Measurements from ENCODE around the gene JMJD6. TPM values are rescaled to one million over a fixed set of nuclear protein-coding genes. Genes with fewer than 3 reads are reported as not detected.

The JMJD6 gene
- total RNA-seq, 1 experiment from 2014 or later = 47.6 TPM

DNA sequence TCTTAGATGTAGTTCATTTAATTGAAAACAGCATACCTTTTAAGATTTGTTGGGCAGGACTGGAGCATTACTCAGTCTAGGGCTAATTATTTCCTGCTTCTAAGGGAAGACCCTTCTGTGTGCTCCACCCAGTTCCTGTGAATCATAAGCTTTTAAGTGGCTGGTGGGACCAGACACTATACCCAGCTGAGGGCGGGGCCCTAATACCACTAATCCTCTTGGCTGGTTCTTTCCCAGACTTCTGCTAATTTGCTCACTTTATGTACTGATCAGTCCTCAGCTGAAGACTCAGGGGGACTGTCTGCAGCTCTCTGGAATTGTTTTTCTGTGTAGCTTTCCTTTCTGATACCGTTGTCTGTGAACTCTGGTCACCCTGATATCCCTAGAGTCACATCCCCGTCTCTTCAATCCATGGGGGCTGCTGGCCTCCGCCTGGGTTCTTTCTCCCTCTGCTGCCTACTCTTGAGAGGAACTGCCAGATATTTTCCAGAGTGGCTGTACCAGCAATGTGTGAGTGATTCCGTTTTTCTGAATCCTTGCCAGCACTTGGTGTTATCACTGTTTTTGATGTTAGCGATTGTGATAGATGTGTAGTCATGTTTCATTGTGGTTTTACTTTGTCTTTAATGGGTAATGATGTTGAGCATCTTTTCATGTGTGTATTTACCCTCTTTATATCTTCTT is 46.6 kb upstream of the JMJD6 start:
- no peaks in the 10 kb centered on the region for H4K20me1 ChIP-seq (ENCODE audit: insufficient read depth)
- H3K4me1 ChIP-seq (ENCODE audit: control insufficient read depth in 1 of 2, insufficient read depth in 2 of 2, low read length in 2 of 2) = peaks cover 24 to 32% of the 10 kb centered on the region in 2 experiments
- intact Hi-C loops (cut with micrococcal nuclease) = no loop called here
- ATAC-seq = peak; percentile 98
- H3K79me2 ChIP-seq (ENCODE audit: insufficient read depth, low read length) = no peaks in the 10 kb centered on the region
- RAD21 ChIA-PET (ENCODE audit: low non-redundant PET in 1 of 2, low total read pairs in 2 of 2, uncharacterized antibody in 2 of 2, unreplicated experiment in 2 of 2) = no interaction called here
- DNase-seq (ENCODE audit: low read depth, low spot score) = peak; percentile 89
- no peaks in the 10 kb centered on the region for H3K9me3 ChIP-seq (ENCODE audit: control insufficient read depth in 1 of 2, insufficient read depth in 1 of 2, low read depth in 1 of 2, low read length in 2 of 2)
- CTCF ChIA-PET = interaction anchor here (0.9 to 1.3 kb wide), 3 partner anchors 8 to 297 kb away, joined by 3 to 5 read pairs (median 3); no protein-coding TSS in a partner anchor
- no peaks in the 10 kb centered on the region for H3K27me3 ChIP-seq (ENCODE audit: insufficient read depth, low read length)
- peak overlapping the region; percentile 56 for H3K9ac ChIP-seq (ENCODE audit: low read length)
- H3K36me3 ChIP-seq (ENCODE audit: control insufficient read depth in 1 of 2, insufficient read depth in 2 of 2, low read length in 2 of 2) = 0 out of 4 replicates have a peak, but pooled peaks cover 0 to 5% of the 10 kb centered on the region in 2 experiments
- H2AFZ ChIP-seq (ENCODE audit: low read depth, low read length, poor library complexity, severe bottlenecking) = peak overlapping the region; percentile 81
- POLR2A ChIA-PET = interaction anchor here (0.5 to 1.0 kb wide), 3 partner anchors 8 to 887 kb away, joined by 3 to 6 read pairs (median 3); partner anchors contain the start of genes MFSD11 and SRSF2
- H3K4me3 ChIP-seq (replicated peaks in 1 of 2; ENCODE audit: low read depth in 1 of 2, low read length in 2 of 2) = peak overlapping the region; percentile 35 to 55
- H3K9me2 ChIP-seq (ENCODE audit: insufficient read depth) = no peaks in the 10 kb centered on the region
- peak overlapping the region; percentile 86 for H3K4me2 ChIP-seq (ENCODE audit: low read length)
- H3K27ac ChIP-seq (ENCODE audit: low read depth, low read length) = peak overlapping the region; percentile 83
- BruUV-seq (replicated peaks) = TSS peak; percentile 70
- TF ChIP-seq ZBTB33 (IDR thresholded peaks at IDR 0.05; ENCODE audit: extremely low read depth, insufficient replicate concordance, low read length) = no peak
- peak; percentile 81 for TF ChIP-seq FOSL1 (IDR thresholded peaks at IDR 0.05; ENCODE audit: low read depth)
- TF ChIP-seq REST (IDR thresholded peaks at IDR 0.05; ENCODE audit: low read depth) = no peak
- peak; percentile 80 for TF ChIP-seq JUND (IDR thresholded peaks at IDR 0.05)
- no peak; the same call in 1 of the 2 replicates for TF ChIP-seq SRF (IDR thresholded peaks at IDR 0.05; ENCODE audit: low read depth)
- TF ChIP-seq SP1 (IDR thresholded peaks at IDR 0.05; ENCODE audit: low read depth) = peak; percentile 84
- TF ChIP-seq POLR2AphosphoS5 (IDR thresholded peaks at IDR 0.05; ENCODE audit: low read depth, low read length) = peak; percentile 67
- TF ChIP-seq SIN3A (IDR thresholded peaks at IDR 0.05; ENCODE audit: low read depth) = no peak
- peak; percentile 44 for TF ChIP-seq RAD21 (IDR thresholded peaks at IDR 0.05; ENCODE audit: low read depth)
- TF ChIP-seq ELF1 (IDR thresholded peaks at IDR 0.05; ENCODE audit: borderline replicate concordance, low read depth) = no peak
- TF ChIP-seq CEBPB (IDR thresholded peaks at IDR 0.05; ENCODE audit: low read depth) = no peak
- TF ChIP-seq TCF7L2 (IDR thresholded peaks at IDR 0.05; ENCODE audit: borderline replicate concordance, extremely low read depth, insufficient read depth, insufficient read length) = peak; percentile 61
- no peak for TF ChIP-seq YY1 (IDR thresholded peaks at IDR 0.05; ENCODE audit: extremely low read depth, insufficient replicate concordance, low read depth, low read length)
- TF ChIP-seq ATF3 (IDR thresholded peaks at IDR 0.05) = no peak
- no peak for TF ChIP-seq ZFX (IDR thresholded peaks at IDR 0.05)
- TF ChIP-seq POLR2A (IDR thresholded peaks at IDR 0.05; ENCODE audit: borderline replicate concordance, extremely low read depth, insufficient read depth, insufficient read length) = no peak
- TF ChIP-seq CBX3 (IDR thresholded peaks at IDR 0.05; ENCODE audit: low read depth) = no peak
- TF ChIP-seq EZH2phosphoT487 (IDR thresholded peaks at IDR 0.05; ENCODE audit: borderline replicate concordance) = no peak
- no peak for TF ChIP-seq MAX (IDR thresholded peaks at IDR 0.05)
- TF ChIP-seq EGR1 (IDR thresholded peaks at IDR 0.05; ENCODE audit: low read depth) = no peak; the same call in 1 of the 2 replicates
- no peak for TF ChIP-seq ZNF274 (IDR thresholded peaks at IDR 0.05; ENCODE audit: low read depth, low read length)
- no peak for TF ChIP-seq EZH2 (IDR thresholded peaks at IDR 0.05)
